Thymus (tissue), 11 donors: ENCODE results near the gene PTPRQ. TPM values are rescaled to one million over a fixed set of nuclear protein-coding genes. Genes with fewer than 3 reads are reported as not detected.

Source experiments
- DNase-seq, 9 donors: peaks; one replicate each; pipeline ENCODE4 v3.0.0-alpha.2; 2013; ENCODE audit warnings: low spot score in 9 of 9, low read depth in 6 of 9, missing footprints in 1 of 9
- H3K27ac ChIP-seq, 2 donors: one replicate each; pipeline ENCODE4 v1.5.1; 2013; ENCODE audit warnings: control low read depth in 1 of 2, low read depth in 1 of 2, low read length in 1 of 2, mild to moderate bottlenecking in 1 of 2, moderate library complexity in 1 of 2
- H3K27me3 ChIP-seq, 2 donors: one replicate each; pipeline ENCODE4 v1.5.1; 2013; ENCODE audit warnings: low read length in 1 of 2; ENCODE audit not compliant: control insufficient read depth in 2 of 2, insufficient read depth in 1 of 2
- H3K36me3 ChIP-seq, 2 donors: one replicate each; pipeline ENCODE4 v1.5.1; 2013; ENCODE audit warnings: low read length in 1 of 2, mild to moderate bottlenecking in 1 of 2, moderate library complexity in 1 of 2; ENCODE audit not compliant: control insufficient read depth in 2 of 2, insufficient read depth in 2 of 2
- H3K4me1 ChIP-seq, 2 donors: one replicate each; pipeline ENCODE4 v1.5.1; 2013; ENCODE audit warnings: low read length in 2 of 2; ENCODE audit not compliant: control insufficient read depth in 2 of 2, insufficient read depth in 2 of 2
- H3K4me3 ChIP-seq, 2 donors: one replicate each; pipeline ENCODE4 v1.5.1; 2013; ENCODE audit warnings: low read length in 2 of 2, control low read depth in 1 of 2, mild to moderate bottlenecking in 1 of 2
- H3K9me3 ChIP-seq, 2 donors: one replicate each; pipeline ENCODE4 v1.5.1; 2013; ENCODE audit warnings: low read length in 1 of 2, mild to moderate bottlenecking in 1 of 2; ENCODE audit not compliant: control insufficient read depth in 2 of 2, insufficient read depth in 1 of 2
- WGBS: extraction: QIAGEN DNeasy Blood & Tissue Kit; methylation state at CpG from one replicate; pipeline ENCODE4 v1.1.7; 2013; 5-methylcytosine and 5-hydroxymethylcytosine counted together
- polyA plus RNA-seq: library from polyadenylated mRNA; stranded (reverse); fragments of 200-250 nt; gene quantifications from one replicate; pipeline ENCODE4 v1.2.3, GENCODE V29; 2013
- total RNA-seq: library from RNA; stranded (reverse); fragments of 120-200 nt; gene quantifications from one replicate; pipeline ENCODE4 v1.2.4, GENCODE V29; 2013
- donor health status: healthy.

Gene PTPRQ
- total and polyA plus RNA-seq, 2 donors, result 0.05 TPM

DNA sequence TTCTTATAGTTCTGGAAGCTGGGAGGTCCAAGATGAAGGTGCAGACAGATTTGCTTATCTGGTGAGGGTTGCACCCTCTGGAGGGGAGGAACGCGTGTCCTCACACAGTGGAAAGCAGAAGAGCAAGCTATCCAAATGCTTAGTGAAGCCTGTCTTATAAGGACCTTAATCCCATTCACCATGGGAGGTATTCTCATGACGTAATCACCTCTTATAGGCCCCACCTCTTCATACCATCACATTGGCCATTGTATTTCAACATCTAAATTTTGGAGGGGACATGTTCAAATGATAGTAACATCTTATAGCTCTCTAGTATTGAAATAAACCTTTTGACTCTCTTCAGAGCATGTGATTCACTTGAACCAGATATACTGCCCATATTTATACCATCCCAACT lies 158.4 kb downstream of the PTPRQ start:
- WGBS, result 94% methylated on average over 3 of the region's 3 CpGs
- H3K27ac ChIP-seq, result no peak overlapping the region
- no peak overlapping the region for H3K4me3 ChIP-seq
- no peaks in the 10 kb centered on the region for H3K9me3 ChIP-seq
- H3K36me3 ChIP-seq, result no peaks in the 10 kb centered on the region
- H3K27me3 ChIP-seq, result no peaks in the 10 kb centered on the region
- DNase-seq, result no peak
- no peaks in the 10 kb centered on the region for H3K4me1 ChIP-seq

DNA sequence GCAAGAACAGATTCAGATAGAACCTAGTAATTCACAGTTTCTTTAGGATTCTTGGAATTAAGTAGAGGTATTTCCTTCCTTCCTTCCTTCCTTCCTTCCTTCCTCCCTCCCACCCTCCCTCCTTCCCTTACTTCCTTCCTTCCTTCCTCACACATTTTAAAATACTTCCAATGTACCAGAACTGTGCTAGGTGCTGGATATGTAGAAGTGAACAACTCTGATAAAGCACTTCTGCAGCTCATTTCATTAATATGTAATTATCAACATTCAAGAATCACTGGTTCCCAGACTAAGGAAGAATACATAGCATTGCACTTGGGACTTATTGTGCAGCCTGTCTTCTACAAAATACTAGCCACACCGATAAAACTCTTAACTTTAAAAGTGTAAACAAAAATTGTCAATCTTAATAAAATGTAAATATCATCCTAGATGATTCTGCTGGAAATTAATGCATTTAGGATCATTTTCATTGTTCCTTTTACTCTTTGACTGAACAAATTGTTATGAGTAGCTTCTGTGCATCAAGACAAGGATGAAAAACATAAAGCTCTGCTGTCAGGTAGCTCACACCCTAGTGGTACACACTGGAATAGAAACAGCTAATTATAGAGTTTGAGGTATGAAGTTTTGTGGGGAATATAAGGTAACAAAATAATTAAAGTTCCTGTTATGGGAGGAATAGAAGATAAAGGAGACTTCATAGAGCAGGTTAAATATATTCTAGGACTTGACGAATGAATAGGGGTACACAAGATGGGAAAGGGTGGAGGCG lies 163.5 kb downstream of the PTPRQ start:
- H3K4me1 ChIP-seq, result no peaks in the 10 kb centered on the region
- 67% methylated on average over 3 of the region's 3 CpGs for WGBS

DNA sequence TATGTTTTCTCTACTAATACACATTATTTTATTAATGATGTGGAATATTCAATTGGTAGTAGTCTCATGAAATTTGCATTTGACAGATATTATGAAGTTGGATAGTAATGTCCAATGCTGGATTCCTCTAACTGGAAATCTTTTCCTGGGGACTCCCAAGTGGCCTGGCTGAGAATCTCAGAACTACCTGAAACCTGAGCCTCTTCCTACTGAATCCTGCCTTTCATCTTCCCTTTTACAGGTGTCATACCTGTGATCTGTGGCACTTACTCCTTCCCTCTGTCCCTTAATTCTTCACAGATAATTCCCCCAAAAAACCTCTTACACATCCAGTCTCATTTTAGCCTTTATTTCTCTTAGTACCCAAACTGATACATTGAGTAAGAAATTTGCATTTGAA lies 173.7 kb downstream of the PTPRQ start:
- H3K9me3 ChIP-seq, result no peaks in the 10 kb centered on the region
- no peak overlapping the region for H3K27ac ChIP-seq
- H3K4me1 ChIP-seq, result no peaks in the 10 kb centered on the region
- DNase-seq, result no peak
- H3K27me3 ChIP-seq, result no peaks in the 10 kb centered on the region
- H3K36me3 ChIP-seq, result no peaks in the 10 kb centered on the region
- H3K4me3 ChIP-seq, result no peak overlapping the region

More for the DNA sequence above, 163.5 kb downstream of the PTPRQ start:
- no peak overlapping the region for H3K4me3 ChIP-seq
- no peaks in the 10 kb centered on the region for H3K36me3 ChIP-seq
- H3K27me3 ChIP-seq, result no peaks in the 10 kb centered on the region
- no peak for DNase-seq
- H3K9me3 ChIP-seq, result no peaks in the 10 kb centered on the region
- H3K27ac ChIP-seq, result no peak overlapping the region

DNA sequence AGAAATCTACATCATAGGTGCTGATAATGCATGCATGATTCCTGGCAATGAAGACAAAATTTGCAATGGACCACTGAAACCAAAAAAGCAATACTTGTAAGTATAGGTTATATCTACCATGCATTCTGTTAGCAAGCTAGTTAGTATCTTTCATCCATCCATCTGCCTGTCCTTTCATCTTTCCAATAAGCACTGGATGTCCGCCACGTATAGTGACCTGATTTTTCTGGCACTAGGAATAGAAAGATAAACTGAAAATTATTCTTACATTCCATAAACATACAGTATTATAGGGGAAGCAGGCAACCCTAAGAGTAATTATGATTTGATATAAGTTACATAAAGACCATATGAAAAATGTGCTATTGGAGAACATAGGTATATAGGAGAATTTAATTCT lies 176.2 kb downstream of the PTPRQ start:
- DNase-seq, result no peak
- 93% methylated on average over 2 of the region's 2 CpGs for WGBS
- Histone ChIP-seq H3K9me3 (no peaks in the 10 kb centered on the region), H3K27me3 (no peaks in the 10 kb centered on the region), H3K27ac (no peak overlapping the region), H3K4me3 (no peak overlapping the region), H3K36me3 (no peaks in the 10 kb centered on the region), H3K4me1 (no peaks in the 10 kb centered on the region)

DNA sequence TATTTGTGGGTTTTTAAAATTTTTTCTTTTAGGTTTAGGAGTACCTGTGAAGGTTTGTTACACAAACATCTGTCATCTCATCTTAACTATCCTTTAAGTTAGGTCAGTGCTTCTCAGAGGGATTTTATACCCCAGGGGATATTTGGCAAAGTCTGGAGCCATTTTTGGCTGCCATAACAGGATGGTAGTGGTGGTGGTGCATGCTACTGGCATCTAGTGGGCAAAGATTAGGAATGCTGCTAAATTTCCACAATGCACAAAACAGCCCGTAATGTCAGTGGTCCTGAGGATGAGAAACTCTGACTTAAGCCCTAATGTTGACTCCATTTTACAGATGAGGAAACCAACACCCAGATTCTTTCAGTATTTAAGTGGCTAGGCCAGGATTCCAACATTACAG lies 178.2 kb downstream of the PTPRQ start:
- WGBS, result 86% methylated on average over 1 of the region's 1 CpG
- no peaks in the 10 kb centered on the region for H3K36me3 ChIP-seq

DNA sequence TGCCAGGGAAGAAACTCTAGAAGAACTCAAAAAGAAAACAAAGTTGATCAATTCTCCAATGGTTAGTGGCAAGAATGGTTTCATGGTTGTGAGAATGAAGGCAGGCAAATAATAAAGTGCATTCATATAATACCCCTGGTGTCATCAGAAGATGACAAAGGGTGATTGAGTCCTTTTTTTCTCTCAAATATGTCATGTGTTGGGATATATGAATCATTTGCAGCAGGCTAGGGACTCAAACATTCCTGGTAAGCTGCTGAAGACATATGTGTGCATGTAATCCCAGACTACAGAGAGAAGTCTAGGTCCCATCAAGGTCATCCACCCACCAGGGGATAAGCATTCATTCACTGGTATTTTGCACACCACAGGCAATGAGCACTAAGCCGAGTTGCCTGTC lies 181.0 kb downstream of the PTPRQ start:
- no peak for DNase-seq
- 87% methylated on average over 1 of the region's 1 CpG for WGBS

More for the DNA sequence above, 178.2 kb downstream of the PTPRQ start:
- H3K27me3 ChIP-seq, result no peaks in the 10 kb centered on the region
- H3K9me3 ChIP-seq, result no peaks in the 10 kb centered on the region
- no peak for DNase-seq
- no peak overlapping the region for H3K27ac ChIP-seq
- H3K4me3 ChIP-seq, result no peak overlapping the region
- no peaks in the 10 kb centered on the region for H3K4me1 ChIP-seq

DNA sequence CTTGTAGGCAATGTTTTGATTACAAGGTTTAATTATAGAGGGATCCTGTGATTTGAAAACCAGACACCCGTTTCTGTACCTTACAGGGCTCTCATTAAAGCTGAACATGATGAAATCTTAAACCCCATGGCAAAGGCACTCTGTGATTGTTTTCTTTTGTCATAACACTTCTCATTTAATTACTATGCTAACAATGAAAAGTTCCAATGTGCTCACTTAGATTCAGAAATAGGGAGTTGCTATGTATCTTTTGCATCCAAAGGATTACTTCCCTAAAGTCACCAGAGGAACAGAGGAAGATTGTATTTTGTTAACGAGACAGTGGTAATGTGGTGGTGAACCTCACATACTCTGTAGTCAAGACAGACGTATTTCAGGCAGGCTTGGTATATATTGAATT lies 181.9 kb downstream of the PTPRQ start:
- H3K36me3 ChIP-seq, result no peaks in the 10 kb centered on the region
- H3K4me1 ChIP-seq, result no peaks in the 10 kb centered on the region
- DNase-seq, result no peak
- H3K9me3 ChIP-seq, result no peaks in the 10 kb centered on the region
- H3K4me3 ChIP-seq, result no peak overlapping the region
- no peaks in the 10 kb centered on the region for H3K27me3 ChIP-seq
- H3K27ac ChIP-seq, result no peak overlapping the region
- WGBS, result 81% methylated on average over 3 of the region's 3 CpGs

More for the DNA sequence above, 181.0 kb downstream of the PTPRQ start:
- no peaks in the 10 kb centered on the region for H3K27me3 ChIP-seq
- H3K9me3 ChIP-seq, result no peaks in the 10 kb centered on the region
- no peaks in the 10 kb centered on the region for H3K4me1 ChIP-seq
- H3K4me3 ChIP-seq, result no peak overlapping the region
- H3K27ac ChIP-seq, result no peak overlapping the region
- no peaks in the 10 kb centered on the region for H3K36me3 ChIP-seq

DNA sequence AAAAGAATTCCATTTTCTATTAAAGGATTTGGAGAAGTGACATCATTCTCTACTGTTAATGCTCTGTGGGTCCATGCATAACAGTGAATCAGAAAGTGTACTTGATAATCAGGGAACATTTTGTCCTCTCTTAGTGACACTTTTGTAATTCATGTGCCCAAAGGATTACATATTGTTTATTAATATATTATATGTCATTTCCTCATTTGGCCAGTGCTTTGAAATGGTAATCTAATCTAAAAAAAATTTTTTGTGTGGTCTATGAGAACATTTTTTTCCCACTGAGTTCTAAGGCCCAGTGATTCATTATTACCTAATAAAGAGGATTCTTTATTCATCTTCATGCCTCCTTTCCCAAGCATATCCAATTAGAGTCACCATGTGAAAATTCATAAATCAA lies 183.7 kb downstream of the PTPRQ start:
- no peak overlapping the region for H3K27ac ChIP-seq

DNA sequence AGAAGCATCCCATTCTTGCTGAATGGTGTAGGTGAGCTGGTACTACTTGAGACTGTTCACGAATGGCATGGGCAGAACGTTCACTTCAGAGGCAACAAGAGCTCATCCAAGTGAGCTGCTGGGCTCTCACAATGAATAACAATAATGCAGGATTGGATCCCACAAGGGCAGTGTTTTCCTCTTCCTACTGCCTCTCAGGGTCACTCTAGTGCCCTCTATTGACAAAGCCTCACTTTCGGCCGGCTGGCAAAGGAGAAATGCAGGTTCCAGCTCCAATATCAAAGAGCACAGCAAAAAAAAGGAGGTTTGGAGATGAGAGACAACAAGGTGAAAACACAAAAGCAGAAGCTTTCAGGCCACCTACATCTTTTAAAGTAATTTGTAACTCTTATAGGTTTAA lies 188.8 kb downstream of the PTPRQ start:
- H3K27me3 ChIP-seq, result no peaks in the 10 kb centered on the region
- H3K27ac ChIP-seq, result no peak overlapping the region
- WGBS, result 41% methylated on average over 4 of the region's 4 CpGs
- no peaks in the 10 kb centered on the region for H3K4me1 ChIP-seq
- no peak overlapping the region for H3K4me3 ChIP-seq
- no peak for DNase-seq
- H3K9me3 ChIP-seq, result no peaks in the 10 kb centered on the region
- no peaks in the 10 kb centered on the region for H3K36me3 ChIP-seq

More for the DNA sequence above, 183.7 kb downstream of the PTPRQ start:
- Histone ChIP-seq H3K36me3 (no peaks in the 10 kb centered on the region), H3K9me3 (no peaks in the 10 kb centered on the region), H3K4me3 (no peak overlapping the region), H3K27me3 (no peaks in the 10 kb centered on the region), H3K4me1 (no peaks in the 10 kb centered on the region)
- DNase-seq, result no peak
